OCI-LY7 (cell line): ENCODE results near the gene TXNRD1. TPM values are rescaled to one million over a fixed set of nuclear protein-coding genes. Genes with fewer than 3 reads are reported as not detected.
"Not testable (repeated sequence)": the region's sequence is repeated elsewhere in the genome, so short reads cannot be mapped to it uniquely, and the experiment has no call there.

Source experiments
- BruUV-seq: library from RNA; stranded (reverse); fragments of 400-500 nt; replicated peaks from 2 replicates; lab custom pipeline; 2021; lab: Mats Ljungman, UMichigan
- CTCF ChIA-PET: fragments of 300-600 bp; sonication (Branson Sonifier 250); formaldehyde crosslinking; loops from one replicate; lab custom pipeline; 2022; ENCODE audit warnings: antibody characterized with exemption; ENCODE audit not compliant: unreplicated experiment; lab: Charles Lee
- POLR2A ChIA-PET: fragments of 300-600 bp; sonication (Branson Sonifier 250); formaldehyde crosslinking; loops from one replicate; lab custom pipeline; 2022; ENCODE audit warnings: antibody characterized with exemption; lab: Charles Lee
- DNase-seq: peaks from one replicate; pipeline ENCODE4 v3.0.0-alpha.2; 2015; ENCODE audit warnings: low spot score
- H2AFZ ChIP-seq: fragments of 200-600 bp; sonication (generic), shearing (Covaris generic); 2 replicates; pipeline ENCODE4 v1.6.1; 2014; ENCODE audit warnings: mild to moderate bottlenecking, antibody characterized with exemption, low read length, moderate library complexity
- H3K27ac ChIP-seq: fragments of 200-600 bp; sonication (generic); 2 replicates; pipeline ENCODE4 v1.5.1; 2014; ENCODE audit warnings: mixed run types, low read depth, mild to moderate bottlenecking, moderate library complexity, low read length, inconsistent platforms; ENCODE audit not compliant: poor library complexity, severe bottlenecking
- H3K36me3 ChIP-seq: fragments of 200-600 bp; sonication (generic); 2 replicates; pipeline ENCODE4 v1.6.1; 2014; ENCODE audit warnings: mild to moderate bottlenecking, antibody characterized with exemption, low read length, moderate library complexity, mixed read lengths; ENCODE audit not compliant: insufficient read depth
- H3K4me1 ChIP-seq: fragments of 200-600 bp; sonication (generic); 2 replicates; pipeline ENCODE4 v1.5.1; 2014; ENCODE audit warnings: mild to moderate bottlenecking, low read length; ENCODE audit not compliant: insufficient read depth, poor library complexity, severe bottlenecking
- H3K4me2 ChIP-seq: fragments of 200-600 bp; sonication (generic); 2 replicates; pipeline ENCODE4 v1.6.1; 2014; ENCODE audit warnings: mild to moderate bottlenecking, low read length
- H3K4me3 ChIP-seq: fragments of 200-600 bp; sonication (generic); 2 replicates; pipeline ENCODE4 v1.5.1; 2014; ENCODE audit warnings: mild to moderate bottlenecking, low read depth, low read length; ENCODE audit not compliant: poor library complexity, severe bottlenecking
- H3K79me2 ChIP-seq: fragments of 200-600 bp; sonication (generic); 2 replicates; pipeline ENCODE4 v1.6.1; 2016; ENCODE audit warnings: low read depth, mild to moderate bottlenecking, low read length, moderate library complexity, mixed read lengths; ENCODE audit not compliant: insufficient read depth
- H3K9me2 ChIP-seq: fragments of 200-600 bp; sonication (generic); 2 replicates; pipeline ENCODE4 v1.6.1; 2016; ENCODE audit warnings: mild to moderate bottlenecking, low read length, mixed read lengths; ENCODE audit not compliant: insufficient read depth
- H3K9me3 ChIP-seq: fragments of 200-600 bp; sonication (generic); 2 replicates; pipeline ENCODE4 v1.6.1; 2014; ENCODE audit warnings: mild to moderate bottlenecking, mixed run types, low read length, mixed read lengths
- H4K20me1 ChIP-seq: fragments of 200-600 bp; sonication (generic); 2 replicates; pipeline ENCODE4 v1.6.1; 2014; ENCODE audit warnings: mild to moderate bottlenecking, antibody characterized with exemption, low read length, moderate library complexity, mixed read lengths; ENCODE audit not compliant: insufficient read depth
- CTCF ChIP-seq: fragments of 200-600 bp; sonication (generic); conservative IDR thresholded peaks from 2 replicates; pipeline ENCODE4 v1.5.1; 2014; ENCODE audit warnings: mild to moderate bottlenecking, antibody characterized with exemption, low read length, moderate library complexity, mixed read lengths
- EZH2phosphoT487 ChIP-seq: fragments of 200-600 bp; sonication (generic); IDR thresholded peaks from 2 replicates; pipeline ENCODE4 v1.6.1; 2018; ENCODE audit warnings: low read depth, borderline replicate concordance, mild to moderate bottlenecking, mixed run types, antibody characterized with exemption, low read length, moderate library complexity, mixed read lengths
- intact Hi-C: fragments of 100-400 bp; cut with micrococcal nuclease; formaldehyde crosslinking; loops from one replicate; pipeline ENCODE4 v1.10.0; 2022; ENCODE audit not compliant: unreplicated experiment
- total RNA-seq, 2 experiments: library from RNA; depleted of rRNA in 1 of 2; stranded (reverse); fragments of >200 nt in 1 of 2; shearing (Covaris generic) in 1 of 2; gene quantifications; 2 replicates each; pipeline ENCODE4 v1.2.3, GENCODE V29; 2014 to 2022

TXNRD1 gene
- total RNA-seq, 2 experiments from 2014 or later, result 117 to 132 TPM

- DNase-seq, result no peak
- POLR2A ChIA-PET, result interaction anchor here (0.7 kb wide), 1 partner anchor 1945 kb away, joined by 3 read pairs; no protein-coding TSS in a partner anchor
- no TSS peak for BruUV-seq
- no peaks in the 10 kb centered on the region for H3K4me1 ChIP-seq
- TF ChIP-seq EZH2phosphoT487 (no peak), CTCF (no peak)
- CTCF ChIA-PET, result no interaction called here
- H3K36me3 ChIP-seq, result peaks cover 89% of the 10 kb centered on the region
- H3K4me3 ChIP-seq, result no peak overlapping the region
- H3K4me2 ChIP-seq, result no peak overlapping the region
- H3K79me2 ChIP-seq, result no peaks in the 10 kb centered on the region
- no peak overlapping the region for H2AFZ ChIP-seq
- intact Hi-C loops, result no loop called here
- H3K9me3 ChIP-seq, result no peaks in the 10 kb centered on the region
- H4K20me1 ChIP-seq, result no peaks in the 10 kb centered on the region
- H3K27ac ChIP-seq, result no peak overlapping the region
- no peaks in the 10 kb centered on the region for H3K9me2 ChIP-seq
Measured at GRCh38 chr12:104323899-104324298, 108.3 kb downstream of the TXNRD1 start.

- H3K27ac ChIP-seq, H4K20me1 ChIP-seq, H3K4me3 ChIP-seq, BruUV-seq, intact Hi-C loops, H3K79me2 ChIP-seq, H2AFZ ChIP-seq, H3K9me3 ChIP-seq, DNase-seq, H3K4me2 ChIP-seq, H3K9me2 ChIP-seq, CTCF ChIA-PET, H3K4me1 ChIP-seq: not testable (repeated sequence)
- H3K36me3 ChIP-seq, result peaks cover 89% of the 10 kb centered on the region
- POLR2A ChIA-PET, result interaction anchor here (0.6 to 1.5 kb wide), 3 partner anchors 12 to 407 kb away, joined by 3 to 6 read pairs (median 3); no protein-coding TSS in a partner anchor
Measured at GRCh38 chr12:104328278-104328677, 112.7 kb downstream of the TXNRD1 start.

GRCh38 chr12:104328790-104329189 lies 113.2 kb downstream of the TXNRD1 start:
- no peak overlapping the region for H2AFZ ChIP-seq
- no peaks in the 10 kb centered on the region for H3K4me1 ChIP-seq
- H3K4me3 ChIP-seq, result no peak overlapping the region
- ChIA-PET CTCF (interaction anchor here (0.6 kb wide), 1 partner anchor 11 kb away, joined by 3 read pairs; no protein-coding TSS in a partner anchor), POLR2A (interaction anchor here (0.6 to 1.1 kb wide), 3 partner anchors 40 to 407 kb away, joined by 3 read pairs; no protein-coding TSS in a partner anchor)
- H3K27ac ChIP-seq, result no peak overlapping the region
- no peaks in the 10 kb centered on the region for H3K9me2 ChIP-seq
- peaks cover 10% of the 10 kb centered on the region; the same call in 1 of the 2 replicates for H3K79me2 ChIP-seq
- no TSS peak for BruUV-seq
- H3K4me2 ChIP-seq, result no peak overlapping the region
- H3K36me3 ChIP-seq, result peaks cover 91% of the 10 kb centered on the region
- no peaks in the 10 kb centered on the region for H3K9me3 ChIP-seq
- TF ChIP-seq EZH2phosphoT487 (no peak), CTCF (no peak)
- intact Hi-C loops, result no loop called here
- no peak for DNase-seq
- H4K20me1 ChIP-seq, result no peaks in the 10 kb centered on the region
